ENCODE data around the gene PHAX.

The PHAX gene

GRCh38 chr5:126587551-126588390 is 13.0 kb upstream of the PHAX start:
- in situ Hi-C loops (cut with HindIII; ENCODE audit: low pct_ligation_motif_present, low sequenced_read_pairs) = no loop called here
- Histone ChIP-seq H3K27me3 (replicated peaks) (no peaks in the 10 kb centered on the region), H3K4me3 (ENCODE audit: low read depth, low read length) (no peak overlapping the region), H3K36me3 (replicated peaks) (no peaks in the 10 kb centered on the region), H3K27ac (no peak overlapping the region)
- DNase-seq = no peak
- TF ChIP-seq CTCF (IDR thresholded peaks at IDR 0.05; ENCODE audit: low read depth, low read length, missing control alignments) = no peak

DNA sequence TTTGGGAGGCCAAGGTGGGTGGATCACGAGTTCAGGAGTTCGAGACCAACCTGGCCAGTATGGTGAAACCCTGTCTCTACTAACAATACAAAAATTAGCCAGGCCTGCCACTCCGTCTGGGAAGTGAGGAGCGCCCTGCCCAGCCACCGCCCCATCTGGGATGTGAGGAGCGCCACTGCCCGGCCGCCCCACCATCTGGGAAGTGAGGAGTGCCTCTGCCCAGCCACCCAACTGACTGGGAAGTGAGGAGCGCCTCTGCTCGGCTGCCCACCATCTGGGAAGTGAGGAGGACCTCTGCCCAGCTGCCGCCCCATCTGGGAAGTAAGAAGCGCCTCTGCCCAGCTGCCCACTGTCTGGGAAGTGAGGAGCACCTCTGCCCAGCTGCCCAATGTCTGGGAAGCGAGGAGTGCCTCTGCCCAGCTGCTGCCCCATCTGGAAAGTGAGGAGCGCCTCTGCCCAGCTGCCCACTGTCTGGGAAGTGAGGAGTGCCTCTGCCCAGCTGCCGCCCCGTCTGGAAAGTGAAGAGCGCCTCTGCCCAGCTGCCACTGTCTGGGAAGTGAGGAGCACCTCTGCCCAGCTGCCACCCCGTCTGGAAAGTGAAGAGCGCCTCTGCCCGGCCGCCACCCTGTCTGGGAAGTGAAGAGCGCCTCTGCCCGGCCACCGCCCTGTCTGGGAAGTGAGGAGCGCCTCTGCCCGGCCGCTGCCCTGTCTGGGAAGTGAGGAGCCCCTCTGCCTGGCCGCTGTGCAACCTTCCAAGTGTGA is 11.0 kb upstream of the PHAX start:
- DNase-seq = no peak
- Histone ChIP-seq H3K27me3 (replicated peaks) (no peaks in the 10 kb centered on the region), H3K36me3 (replicated peaks) (no peaks in the 10 kb centered on the region), H3K27ac (no peak overlapping the region), H3K4me3 (ENCODE audit: low read depth, low read length) (no peak overlapping the region)
- no peak for TF ChIP-seq CTCF (IDR thresholded peaks at IDR 0.05; ENCODE audit: low read depth, low read length, missing control alignments)
- in situ Hi-C loops (cut with HindIII; ENCODE audit: low pct_ligation_motif_present, low sequenced_read_pairs) = no loop called here

DNA sequence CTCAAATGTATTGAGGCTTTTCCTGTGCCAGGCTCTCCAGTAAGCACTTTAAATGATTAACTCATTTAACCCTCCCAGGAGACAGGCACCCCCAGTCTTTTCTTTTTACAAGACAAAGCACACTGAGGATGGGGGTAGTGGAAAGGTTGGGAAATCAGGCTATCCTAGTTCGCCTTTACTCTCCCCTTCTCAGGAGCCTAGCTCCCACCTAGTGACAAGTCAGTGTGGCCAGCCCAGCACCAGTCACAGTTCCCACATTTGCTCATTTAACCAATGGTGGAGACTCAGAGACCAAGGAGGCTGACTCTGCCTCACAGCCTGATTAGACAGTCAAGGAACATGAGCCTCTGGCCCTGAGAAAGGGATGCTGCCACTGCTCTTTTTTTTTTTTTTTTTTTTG is 9.2 kb upstream of the PHAX start:
- no peak for TF ChIP-seq CTCF (IDR thresholded peaks at IDR 0.05; ENCODE audit: low read depth, low read length, missing control alignments)
- no peak overlapping the region for H3K27ac ChIP-seq
- DNase-seq = no peak
- in situ Hi-C loops (cut with HindIII; ENCODE audit: low pct_ligation_motif_present, low sequenced_read_pairs) = no loop called here
- H3K27me3 ChIP-seq (replicated peaks) = no peaks in the 10 kb centered on the region
- no peak overlapping the region for H3K4me3 ChIP-seq (ENCODE audit: low read depth, low read length)
- no peaks in the 10 kb centered on the region for H3K36me3 ChIP-seq (replicated peaks)

- Histone ChIP-seq H3K4me3 (ENCODE audit: low read depth, low read length) (peak within 1 kb of the TSS; percentile 73), H3K36me3 (replicated peaks) (no peaks in the 10 kb centered on the region), H3K27me3 (replicated peaks) (no peaks in the 10 kb centered on the region), H3K27ac (peak within 1 kb of the TSS; percentile 47)
- TF ChIP-seq CTCF (IDR thresholded peaks at IDR 0.05; ENCODE audit: low read depth, low read length, missing control alignments) = peak; percentile 77
- peak; percentile 84 for DNase-seq
- in situ Hi-C loops (cut with HindIII; ENCODE audit: low pct_ligation_motif_present, low sequenced_read_pairs) = no loop called here
Observed at GRCh38 chr5:126594748-126595485, 5.8 kb upstream of the PHAX start, which contains the start of gene ALDH7A1. TSS of gene ALDH7A1 (minus strand) at chr5:126595219. CDS start at chr5:126595198, 21 bp downstream.

GRCh38 chr5:126595486-126596083 is 5.2 kb upstream of the PHAX start:
- in situ Hi-C loops (cut with HindIII; ENCODE audit: low pct_ligation_motif_present, low sequenced_read_pairs) = no loop called here
- Histone ChIP-seq H3K27ac (peak overlapping the region; percentile 47), H3K27me3 (replicated peaks) (no peaks in the 10 kb centered on the region)

More at GRCh38 chr5:126595486-126596083, 5.2 kb upstream of the PHAX start:
- Histone ChIP-seq H3K36me3 (replicated peaks) (no peaks in the 10 kb centered on the region), H3K4me3 (ENCODE audit: low read depth, low read length) (peak overlapping the region; percentile 73)
- no peak for DNase-seq
- no peak for TF ChIP-seq CTCF (IDR thresholded peaks at IDR 0.05; ENCODE audit: low read depth, low read length, missing control alignments)

Data from brain microvascular endothelial cell (primary cell).